Astrocyte of the cerebellum (primary cell): ENCODE data around the gene RPL13A.
A peak's percentile ranks its signal among the peaks of the same experiment; 100 is the strongest.
"Not testable (repeated sequence)": the region's sequence is repeated elsewhere in the genome, so short reads cannot be mapped to it uniquely, and the experiment has no call there.

Experiments used
- DNase-seq: peaks from one replicate; pipeline ENCODE4 v3.0.0-alpha.2; 2011; ENCODE audit warnings: low read depth
- H3K4me3 ChIP-seq: 2 replicates; pipeline ENCODE4 v1.5.1; 2011; ENCODE audit warnings: mild to moderate bottlenecking, low read depth, low read length, moderate library complexity
- in situ Hi-C: cut with HindIII; loops from 2 replicates; pipeline ENCODE4 v1.10.0; 2017; ENCODE audit warnings: low sequenced_read_pairs
- TF ChIP-seq, protein P1 (sequence below): IDR thresholded peaks from 2 replicates; pipeline ENCODE4 v1.5.1; 2012; ENCODE audit warnings: low read length, low read depth, moderate library complexity, mild to moderate bottlenecking; ENCODE audit errors: missing control alignments

RPL13A gene

DNA sequence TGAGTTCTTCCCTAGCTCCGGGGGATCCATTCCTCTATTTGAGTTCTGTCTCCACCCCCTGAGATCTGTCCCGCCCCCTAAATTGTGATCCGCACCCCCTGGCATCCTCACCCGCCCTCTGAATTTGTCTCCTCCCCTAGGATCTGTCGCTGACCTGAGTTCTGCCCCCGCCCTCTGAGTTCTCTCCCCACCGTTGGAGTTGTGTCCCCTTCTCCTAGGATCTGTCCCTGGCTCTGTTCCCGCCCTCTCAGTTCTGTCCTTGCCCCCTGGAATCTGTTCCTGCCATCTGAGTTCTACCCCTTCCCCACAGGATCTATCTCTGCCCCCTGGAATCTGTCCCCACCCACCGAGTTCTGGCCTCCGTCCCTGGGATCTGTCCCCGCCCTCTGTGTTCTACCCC, 45.1 kb upstream of the RPL13A start:
- TF ChIP-seq, protein P1, sequence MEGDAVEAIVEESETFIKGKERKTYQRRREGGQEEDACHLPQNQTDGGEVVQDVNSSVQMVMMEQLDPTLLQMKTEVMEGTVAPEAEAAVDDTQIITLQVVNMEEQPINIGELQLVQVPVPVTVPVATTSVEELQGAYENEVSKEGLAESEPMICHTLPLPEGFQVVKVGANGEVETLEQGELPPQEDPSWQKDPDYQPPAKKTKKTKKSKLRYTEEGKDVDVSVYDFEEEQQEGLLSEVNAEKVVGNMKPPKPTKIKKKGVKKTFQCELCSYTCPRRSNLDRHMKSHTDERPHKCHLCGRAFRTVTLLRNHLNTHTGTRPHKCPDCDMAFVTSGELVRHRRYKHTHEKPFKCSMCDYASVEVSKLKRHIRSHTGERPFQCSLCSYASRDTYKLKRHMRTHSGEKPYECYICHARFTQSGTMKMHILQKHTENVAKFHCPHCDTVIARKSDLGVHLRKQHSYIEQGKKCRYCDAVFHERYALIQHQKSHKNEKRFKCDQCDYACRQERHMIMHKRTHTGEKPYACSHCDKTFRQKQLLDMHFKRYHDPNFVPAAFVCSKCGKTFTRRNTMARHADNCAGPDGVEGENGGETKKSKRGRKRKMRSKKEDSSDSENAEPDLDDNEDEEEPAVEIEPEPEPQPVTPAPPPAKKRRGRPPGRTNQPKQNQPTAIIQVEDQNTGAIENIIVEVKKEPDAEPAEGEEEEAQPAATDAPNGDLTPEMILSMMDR: no peak
- DNase-seq: no peak
- H3K4me3 ChIP-seq: peak overlapping the region; percentile 57
- in situ Hi-C loops: no loop called here

DNA sequence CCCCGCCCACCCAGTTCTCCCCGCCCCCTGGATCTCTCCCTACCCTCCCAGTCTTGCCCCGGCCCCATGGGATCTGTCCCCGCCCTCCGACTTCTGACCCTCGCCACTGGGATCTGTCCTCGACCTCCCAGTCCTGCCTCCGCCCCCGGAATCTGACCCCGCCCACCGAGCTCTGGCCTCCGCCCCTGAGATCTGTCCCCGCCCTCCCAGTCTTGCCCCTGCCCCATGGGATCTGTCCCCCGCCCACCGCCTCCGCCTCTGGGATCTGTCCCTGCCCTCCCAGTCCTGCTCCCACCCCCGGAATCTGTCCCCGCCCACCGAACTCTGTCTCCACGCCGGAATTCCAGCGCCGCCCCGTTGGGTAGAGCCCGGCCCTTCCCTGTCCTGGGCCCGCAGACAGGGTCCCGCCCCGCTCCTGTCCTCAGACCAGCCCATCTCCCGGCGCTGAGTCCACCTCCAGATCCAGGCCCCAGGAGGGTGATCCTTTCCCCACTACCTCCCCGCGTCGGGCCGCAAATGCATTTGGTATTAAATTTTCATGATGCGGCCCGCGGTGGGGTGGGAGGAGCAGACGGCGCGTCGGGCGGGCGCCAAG, 44.5 kb upstream of the RPL13A start:
- TF ChIP-seq, protein P1: no peak
- in situ Hi-C loops: no loop called here
- peak; percentile 42 for DNase-seq
- H3K4me3 ChIP-seq: peak overlapping the region; percentile 57

GRCh38 chr19:49443366-49444099, 43.9 kb upstream of the RPL13A start:
- TF ChIP-seq, protein P1: peak; percentile 74
- peak; percentile 91 for DNase-seq
- H3K4me3 ChIP-seq: peak overlapping the region; percentile 57
- in situ Hi-C loops: no loop called here

DNA sequence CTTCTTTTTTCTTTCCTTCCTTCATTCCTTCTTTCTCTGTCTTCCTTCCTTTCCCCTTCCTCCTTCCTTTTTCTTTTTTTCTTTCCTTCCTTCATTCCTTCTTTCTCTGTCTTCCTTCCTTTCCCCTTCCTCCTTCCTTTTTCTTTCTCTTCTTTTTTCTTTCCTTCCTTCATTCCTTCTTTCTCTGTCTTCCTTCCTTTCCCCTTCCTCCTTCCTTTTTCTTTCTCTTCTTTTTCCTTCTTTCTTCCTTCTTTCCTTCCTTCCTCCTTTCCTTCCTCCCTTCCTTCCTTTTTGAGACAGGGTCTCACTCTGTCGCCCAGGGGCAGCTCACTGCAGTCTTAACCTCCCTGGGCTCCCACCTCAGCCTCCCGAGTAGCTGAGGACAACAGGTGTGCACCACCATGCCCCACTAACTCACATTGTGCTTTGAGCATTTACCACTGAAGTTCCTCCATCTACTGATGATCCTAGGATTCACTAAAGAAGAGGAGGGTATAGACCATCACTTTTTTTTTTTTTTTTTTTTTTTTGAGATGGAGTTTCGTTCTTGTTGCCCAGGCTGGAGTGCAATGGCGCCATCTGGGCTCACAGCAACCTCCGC, 43.2 kb upstream of the RPL13A start:
- DNase-seq, H3K4me3 ChIP-seq, in situ Hi-C loops: not testable (repeated sequence)

GRCh38 chr19:49445997-49446396, 41.4 kb upstream of the RPL13A start:
- TF ChIP-seq, protein P1: no peak
- in situ Hi-C loops: no loop called here
- no peak for DNase-seq
- H3K4me3 ChIP-seq: no peak overlapping the region

DNA sequence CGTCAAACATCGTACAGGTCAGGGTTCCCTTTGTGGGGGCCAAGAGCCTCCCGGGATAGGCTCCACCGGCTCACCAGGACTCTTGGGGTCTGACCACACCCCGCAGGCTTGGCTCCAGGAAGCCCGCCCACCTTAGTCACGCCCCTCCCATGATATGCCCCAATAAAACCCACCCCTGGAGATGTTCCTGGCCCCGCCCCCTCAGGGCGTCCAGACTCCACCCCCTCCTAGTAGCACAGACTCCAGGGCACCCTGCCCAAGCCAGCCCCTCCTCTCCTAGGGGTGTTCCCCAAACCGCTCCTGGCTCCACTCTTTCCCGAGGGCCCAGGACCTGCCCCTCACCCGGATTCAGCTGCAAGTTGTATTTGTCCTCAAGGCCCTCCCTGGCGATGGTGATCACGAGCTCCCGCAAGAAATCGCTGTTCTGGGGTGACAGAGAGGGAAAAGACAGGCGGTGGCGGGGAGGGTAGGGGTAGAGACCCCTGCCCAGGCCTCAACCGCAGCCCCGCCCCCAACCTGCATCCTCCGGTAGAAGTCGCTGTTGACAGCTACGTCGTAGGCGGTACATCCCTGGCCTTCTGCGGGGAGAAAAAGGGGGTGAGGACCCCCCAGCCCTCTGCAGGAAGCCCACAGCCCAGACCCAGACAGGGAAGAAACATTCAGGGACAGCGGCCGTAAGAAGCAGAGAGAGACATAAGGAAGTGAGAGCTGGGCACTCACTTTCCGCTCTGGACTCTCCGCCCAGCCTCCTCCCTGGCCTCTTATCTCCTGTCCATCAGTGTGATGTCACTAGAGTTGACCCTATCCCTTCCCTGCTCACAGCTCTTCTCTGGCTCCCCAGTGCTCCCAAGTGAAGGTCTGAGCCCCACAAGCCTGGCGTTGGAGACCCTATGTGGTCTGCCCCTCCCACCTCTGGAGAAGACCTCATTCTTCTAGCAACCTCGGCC, 39.6 kb upstream of the RPL13A start:
- TF ChIP-seq, protein P1: no peak
- DNase-seq: no peak
- no peak overlapping the region for H3K4me3 ChIP-seq
- in situ Hi-C loops: no loop called here
